WTC11 (cell line): Measurements from ENCODE around the gene ACVR2B. TPM values are rescaled to one million over a fixed set of nuclear protein-coding genes. Genes with fewer than 3 reads are reported as not detected.

Experiments
- ATAC-seq: fragments of 200-7000 bp; cut with Tn5 transposase; 2 replicates; pipeline ENCODE4 v1.10.0; 2021; ENCODE audit warnings: mild to moderate bottlenecking, moderate library complexity
- CTCF ChIA-PET: fragments of 300-600 bp; sonication (Branson Sonifier 250); formaldehyde crosslinking; loops from one replicate; lab custom pipeline; 2021; ENCODE audit warnings: antibody characterized with exemption; lab: Charles Lee
- POLR2A ChIA-PET: fragments of 350-600 bp; sonication (Branson Sonifier 250); formaldehyde crosslinking; loops from one replicate; lab custom pipeline; 2021; ENCODE audit warnings: antibody characterized with exemption; lab: Charles Lee
- DNase-seq: peaks from one replicate; pipeline ENCODE4 v3.0.0; 2021; ENCODE audit warnings: low spot score
- H3K27ac Mint-ChIP-seq: 2 replicates; pipeline ENCODE4 v1.8.0; 2021; ENCODE audit warnings: mixed read lengths
- H3K27me3 Mint-ChIP-seq: 2 replicates; pipeline ENCODE4 v1.8.0; 2021; ENCODE audit warnings: low read depth, mild to moderate bottlenecking, moderate library complexity, mixed read lengths
- H3K36me3 Mint-ChIP-seq: 2 replicates; pipeline ENCODE4 v1.8.0; 2021; ENCODE audit warnings: mixed read lengths
- H3K4me1 Mint-ChIP-seq: 2 replicates; pipeline ENCODE4 v1.8.0; 2022; ENCODE audit warnings: mixed read lengths
- H3K4me3 Mint-ChIP-seq: 2 replicates; pipeline ENCODE4 v1.8.0; 2021; ENCODE audit warnings: mild to moderate bottlenecking, moderate library complexity, mixed read lengths
- H3K9me3 Mint-ChIP-seq: 2 replicates; pipeline ENCODE4 v1.8.0; 2021; ENCODE audit warnings: mixed read lengths
- CTCF ChIP-seq: fragments of 200-600 bp; IDR thresholded peaks from 2 replicates; pipeline ENCODE4 v1.8.0; 2022; ENCODE audit warnings: antibody characterized with exemption
- ETV6 ChIP-seq: sonication (generic); formaldehyde crosslinking; IDR thresholded peaks from 2 replicates; pipeline ENCODE4 v1.8.1; 2022; ENCODE audit warnings: mild to moderate bottlenecking, missing genetic modification reagents
- GRHL2 ChIP-seq: fragments of 250-450 bp; sonication (Bioruptor Pico); IDR thresholded peaks from 2 replicates; pipeline ENCODE4 v1.8.0; 2022; ENCODE audit warnings: mild to moderate bottlenecking, moderate library complexity; ENCODE audit not compliant: insufficient replicate concordance, severe bottlenecking
- HMGA2 ChIP-seq: fragments of 250-450 bp; sonication (Bioruptor Pico); IDR thresholded peaks from 2 replicates; pipeline ENCODE4 v1.4.0; 2021; ENCODE audit warnings: mild to moderate bottlenecking, moderate library complexity
- NFATC4 ChIP-seq: fragments of 250-450 bp; sonication (Bioruptor Pico); IDR thresholded peaks from 2 replicates; pipeline ENCODE4 v1.9.0; 2021; ENCODE audit warnings: mild to moderate bottlenecking
- NR2C2 ChIP-seq: sonication (generic); formaldehyde crosslinking; IDR thresholded peaks from 2 replicates; pipeline ENCODE4 v1.8.0; 2022; ENCODE audit warnings: mild to moderate bottlenecking, missing genetic modification reagents
- PREB ChIP-seq: sonication (generic); formaldehyde crosslinking; IDR thresholded peaks from 2 replicates; pipeline ENCODE4 v1.8.1; 2022; ENCODE audit warnings: mild to moderate bottlenecking, missing genetic modification reagents, moderate library complexity, borderline replicate concordance
- PRRX2 ChIP-seq: fragments of 250-450 bp; sonication (Bioruptor Pico); IDR thresholded peaks from 2 replicates; pipeline ENCODE4 v1.8.0; 2021; ENCODE audit warnings: mild to moderate bottlenecking
- SMAD4 ChIP-seq: sonication (generic); formaldehyde crosslinking; IDR thresholded peaks from 2 replicates; pipeline ENCODE4 v1.8.0; 2022; ENCODE audit warnings: mild to moderate bottlenecking, missing genetic modification reagents
- SOX15 ChIP-seq: fragments of 250-450 bp; sonication (Bioruptor Pico); IDR thresholded peaks from 2 replicates; pipeline ENCODE4 v1.9.0; 2021; ENCODE audit warnings: mild to moderate bottlenecking
- SP1 ChIP-seq: sonication (generic); formaldehyde crosslinking; conservative IDR thresholded peaks from 2 replicates; pipeline ENCODE4 v1.8.1; 2022; ENCODE audit warnings: missing genetic modification reagents
- TP53 ChIP-seq: sonication (generic); formaldehyde crosslinking; IDR thresholded peaks from 2 replicates; pipeline ENCODE4 v1.8.1; 2023; ENCODE audit warnings: mild to moderate bottlenecking, missing genetic modification reagents
- ZNF138 ChIP-seq: sonication (generic); formaldehyde crosslinking; conservative IDR thresholded peaks from 2 replicates; pipeline ENCODE4 v1.8.1; 2022; ENCODE audit warnings: mild to moderate bottlenecking, moderate library complexity, missing genetic modification reagents
- ZNF219 ChIP-seq: sonication (generic); formaldehyde crosslinking; IDR thresholded peaks from 2 replicates; pipeline ENCODE4 v1.8.0; 2023; ENCODE audit warnings: missing genetic modification reagents, mild to moderate bottlenecking, borderline replicate concordance
- ZNF263 ChIP-seq: sonication (generic); formaldehyde crosslinking; IDR thresholded peaks from 2 replicates; pipeline ENCODE4 v1.8.1; 2022; ENCODE audit warnings: low read depth, mild to moderate bottlenecking, moderate library complexity, missing genetic modification reagents
- ZNF512 ChIP-seq: sonication (generic); formaldehyde crosslinking; IDR thresholded peaks from 2 replicates; pipeline ENCODE4 v1.8.1; 2022; ENCODE audit warnings: missing genetic modification reagents, borderline replicate concordance
- total RNA-seq: library from RNA; stranded (reverse); gene quantifications from 3 replicates; pipeline ENCODE4 v1.2.3, GENCODE V29; 2021

Gene ACVR2B
- total RNA-seq, 1 experiment from 2014 or later = 104 TPM

- Mint-ChIP-seq H3K4me3 (no peak overlapping the region), H3K9me3 (no peaks in the 10 kb centered on the region), H3K27me3 (no peaks in the 10 kb centered on the region), H3K27ac (no peak overlapping the region), H3K36me3 (peaks cover 40% of the 10 kb centered on the region), H3K4me1 (peaks cover 21% of the 10 kb centered on the region)
- POLR2A ChIA-PET = no interaction called here
- ATAC-seq (no peak), DNase-seq (no peak)
- CTCF ChIA-PET = interaction anchor here (0.6 to 0.9 kb wide), 3 partner anchors 65 to 176 kb away, joined by 3 to 5 read pairs (median 3); no protein-coding TSS in a partner anchor
- TF ChIP-seq NR2C2 (CRISPR knock-in tag) = no peak
- TF ChIP-seq PRRX2 (CRISPR knock-in tag) = no peak
- no peak for TF ChIP-seq ZNF512 (CRISPR knock-in tag)
- TF ChIP-seq ZNF263 = no peak
- TF ChIP-seq NFATC4 (CRISPR knock-in tag) = no peak
- TF ChIP-seq PREB (CRISPR knock-in tag) = no peak
- no peak for TF ChIP-seq ZNF138 (CRISPR knock-in tag)
- no peak for TF ChIP-seq SMAD4 (CRISPR knock-in tag)
Measured at GRCh38 chr3:38477839-38478450, 24.3 kb downstream of the ACVR2B start.

- peaks cover 14% of the 10 kb centered on the region for H3K4me1 Mint-ChIP-seq
- DNase-seq (no peak), ATAC-seq (no peak)
- no peaks in the 10 kb centered on the region for H3K27me3 Mint-ChIP-seq
- no peak overlapping the region for H3K4me3 Mint-ChIP-seq
- H3K9me3 Mint-ChIP-seq = no peaks in the 10 kb centered on the region
- POLR2A ChIA-PET = no interaction called here
- H3K27ac Mint-ChIP-seq = no peak overlapping the region
- CTCF ChIA-PET = interaction anchor here (0.6 to 0.9 kb wide), 4 partner anchors 66 to 175 kb away, joined by 3 to 5 read pairs (median 3); no protein-coding TSS in a partner anchor
- TF ChIP-seq GRHL2 (no peak), HMGA2 (CRISPR knock-in tag) (no peak), SOX15 (CRISPR knock-in tag) (no peak)
- TF ChIP-seq, all 79 proteins: peak for 0
- peaks cover 48% of the 10 kb centered on the region for H3K36me3 Mint-ChIP-seq
Measured at GRCh38 chr3:38478901-38479300, 25.2 kb downstream of the ACVR2B start.

GRCh38 chr3:38479431-38480092 lies 25.9 kb downstream of the ACVR2B start:
- Mint-ChIP-seq H3K4me1 (peaks cover 10% of the 10 kb centered on the region), H3K4me3 (no peak overlapping the region), H3K36me3 (peaks cover 52% of the 10 kb centered on the region), H3K27ac (no peak overlapping the region), H3K9me3 (no peaks in the 10 kb centered on the region), H3K27me3 (no peaks in the 10 kb centered on the region)
- peak; percentile 47 for DNase-seq
- ChIA-PET POLR2A (no interaction called here), CTCF (interaction anchor here (0.6 to 1.9 kb wide), 8 partner anchors 10 to 502 kb away, joined by 3 to 6 read pairs (median 3); partner anchors contain the start of gene XYLB)
- ATAC-seq = peak; percentile 76
- no peak for TF ChIP-seq ETV6
- TF ChIP-seq PRRX2 (CRISPR knock-in tag) = no peak
- no peak for TF ChIP-seq TP53 (CRISPR knock-in tag)
- no peak for TF ChIP-seq PREB (CRISPR knock-in tag)
- peak; percentile 28; the same call in 1 of the 2 replicates for TF ChIP-seq CTCF
- no peak for TF ChIP-seq ZNF219 (CRISPR knock-in tag)
- no peak for TF ChIP-seq SP1
